ENCODE measurements around the gene GMPPB. TPM values are rescaled to one million over a fixed set of nuclear protein-coding genes. Genes with fewer than 3 reads are reported as not detected.
A peak's percentile ranks its signal among the peaks of the same experiment; 100 is the strongest.
"Not testable (repeated sequence)": the region's sequence is repeated elsewhere in the genome, so short reads cannot be mapped to it uniquely, and the experiment has no call there.

The GMPPB gene
- total RNA-seq, 1 experiment from 2014 or later = 38.8 TPM

DNA sequence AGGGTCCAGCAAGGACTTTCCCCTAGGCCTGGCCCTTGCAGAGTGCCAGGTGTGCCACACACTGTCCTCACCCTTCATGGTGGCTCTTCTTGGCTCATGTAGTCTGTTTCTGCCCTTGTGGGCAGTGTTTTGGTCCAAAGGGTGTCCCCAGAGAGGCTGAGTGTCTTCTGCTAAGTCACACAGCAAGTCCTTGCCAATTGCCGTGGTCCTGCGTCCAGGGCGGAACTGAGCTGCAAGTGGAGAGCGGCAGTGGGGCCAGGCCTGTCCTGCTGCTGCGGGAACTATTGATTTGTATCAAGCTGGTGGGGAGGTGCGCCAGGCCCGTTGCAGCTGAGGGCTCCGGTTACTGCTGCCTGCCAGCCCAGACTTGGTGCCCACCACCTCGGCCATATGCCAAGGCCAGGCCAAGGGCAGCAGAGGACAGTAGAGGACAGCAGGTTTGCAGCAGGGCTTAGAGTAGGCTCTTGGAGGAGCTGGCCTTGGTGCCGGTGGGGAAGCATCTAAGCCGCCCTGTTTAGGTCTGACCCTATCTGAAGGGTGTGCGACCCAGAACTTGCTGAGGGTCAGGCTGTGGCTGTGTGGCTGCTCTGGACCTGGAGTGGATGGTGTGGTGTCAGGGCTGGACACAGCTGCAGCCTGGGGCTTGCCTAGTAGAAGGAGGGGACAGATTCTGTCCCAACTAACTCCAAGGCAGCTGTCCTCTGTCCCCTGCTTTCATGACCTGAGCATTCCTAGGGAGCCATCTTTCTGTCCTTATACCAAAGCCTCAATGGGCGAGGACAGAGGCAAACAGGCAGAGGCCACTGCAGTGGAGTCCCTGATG, 8.8 kb downstream of the GMPPB start:
- no peak for DNase-seq (ENCODE audit: low read depth)

DNA sequence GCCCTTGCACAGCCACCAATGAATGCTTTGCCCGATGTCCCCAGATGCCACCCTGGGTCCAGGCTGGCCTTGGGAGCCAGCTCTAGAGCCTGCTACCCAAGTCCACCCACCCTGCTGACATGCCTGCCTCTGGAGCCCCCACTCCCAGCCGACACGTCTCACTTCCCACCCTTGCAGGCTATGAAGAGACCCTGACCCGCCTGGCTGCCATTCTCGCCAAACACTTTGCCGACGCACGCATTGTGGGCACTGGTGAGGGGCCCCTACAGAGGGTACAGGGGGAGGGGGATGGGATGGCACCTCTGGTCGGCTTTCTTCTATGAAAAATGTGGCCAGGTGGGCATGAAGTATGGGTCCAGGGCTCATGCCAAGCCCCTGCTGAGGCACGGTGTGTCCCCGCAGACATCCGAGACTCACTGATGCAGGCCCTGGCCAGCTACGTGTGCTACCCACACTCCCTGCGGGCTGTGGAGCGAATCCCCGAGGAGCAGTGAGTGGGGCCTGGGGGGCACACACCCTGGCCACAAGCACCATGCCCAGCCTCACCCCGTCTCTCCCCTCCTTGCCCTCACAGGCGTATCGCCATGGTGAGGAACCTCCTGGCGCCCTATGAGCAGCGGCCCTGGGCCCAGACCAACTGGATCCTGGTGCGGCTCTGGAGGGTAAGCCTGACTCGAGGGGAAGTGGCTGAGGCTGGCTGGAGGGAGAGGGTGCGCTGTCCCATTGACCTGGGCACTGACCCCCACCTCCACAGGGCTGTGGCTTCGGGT, 10.2 kb downstream of the GMPPB start:
- DNase-seq (ENCODE audit: low read depth) = no peak

DNA sequence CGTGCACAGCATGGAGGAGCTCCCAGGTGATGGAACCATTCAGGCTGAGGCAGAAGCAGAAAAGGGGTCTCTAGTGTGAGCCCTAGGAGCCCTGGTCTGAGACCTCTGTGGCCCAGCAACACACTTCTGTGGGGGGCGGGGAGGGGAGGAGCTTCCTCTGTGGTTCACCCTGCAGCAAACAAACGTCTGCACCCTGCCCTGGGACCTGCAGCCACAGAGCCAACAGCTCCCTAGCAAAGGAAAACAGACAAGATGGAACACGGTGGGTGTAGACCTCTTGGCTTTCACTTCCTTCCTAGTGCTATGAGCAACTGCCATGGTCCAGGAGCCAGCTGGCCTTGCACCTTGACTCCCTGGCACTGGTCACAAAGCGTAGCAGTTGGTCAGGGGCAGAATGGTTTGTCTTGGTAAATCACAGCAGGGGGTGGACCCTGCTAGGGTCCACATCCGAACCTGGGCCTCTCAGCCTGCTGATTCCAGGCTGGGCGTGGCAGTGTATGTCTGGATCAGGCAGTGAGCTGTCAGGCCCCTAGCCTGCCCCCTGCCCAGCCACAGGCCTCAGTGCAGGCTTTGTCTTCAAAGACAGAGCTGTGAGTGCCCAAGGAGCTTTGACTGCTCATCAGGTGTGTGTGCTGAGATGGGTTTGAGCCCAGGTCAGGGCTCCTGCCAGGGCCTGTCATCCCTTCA, 11.0 kb downstream of the GMPPB start:
- no peak for DNase-seq (ENCODE audit: low read depth)

DNA sequence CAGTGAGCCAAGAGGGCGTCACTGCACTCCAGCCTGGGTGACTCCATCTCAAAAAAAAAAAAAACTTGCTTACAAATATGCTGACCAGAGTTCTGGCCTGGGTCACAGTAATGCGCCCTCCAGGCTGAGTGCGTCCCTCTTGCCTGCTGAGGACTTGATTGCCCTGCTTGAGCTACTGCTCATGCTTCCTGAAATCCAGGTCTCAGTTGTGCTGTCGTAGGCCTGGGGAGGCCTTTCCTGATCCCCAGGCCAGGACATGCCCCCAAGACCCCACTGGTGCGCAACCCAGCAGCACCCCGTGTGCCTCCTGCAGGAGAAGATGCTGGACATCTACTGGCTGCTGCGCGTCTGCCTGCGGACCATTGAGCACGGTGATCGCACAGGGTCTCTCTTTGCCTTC, 11.6 kb downstream of the GMPPB start:
- DNase-seq (ENCODE audit: low read depth) = no peak

DNA sequence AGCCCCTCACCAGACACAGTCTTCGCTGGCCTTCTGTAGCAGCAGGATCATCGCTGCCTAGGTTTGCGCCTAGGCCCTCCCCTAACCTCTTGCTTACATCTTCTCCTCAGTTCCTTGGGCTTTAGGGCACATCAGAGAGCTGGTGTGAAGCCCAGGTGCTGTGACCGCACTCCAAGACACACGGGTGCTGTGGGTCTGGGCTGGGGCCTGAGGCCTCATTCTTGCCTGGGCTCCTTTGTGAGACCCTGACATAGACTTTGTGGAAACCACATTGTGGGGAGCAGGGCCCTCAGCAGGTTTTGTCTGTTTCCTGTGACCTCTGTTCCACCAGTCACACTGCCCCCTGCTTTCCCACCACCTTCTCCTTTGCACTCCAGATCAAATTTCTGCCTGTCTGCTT, 12.3 kb downstream of the GMPPB start:
- DNase-seq (ENCODE audit: low read depth) = no peak

DNA sequence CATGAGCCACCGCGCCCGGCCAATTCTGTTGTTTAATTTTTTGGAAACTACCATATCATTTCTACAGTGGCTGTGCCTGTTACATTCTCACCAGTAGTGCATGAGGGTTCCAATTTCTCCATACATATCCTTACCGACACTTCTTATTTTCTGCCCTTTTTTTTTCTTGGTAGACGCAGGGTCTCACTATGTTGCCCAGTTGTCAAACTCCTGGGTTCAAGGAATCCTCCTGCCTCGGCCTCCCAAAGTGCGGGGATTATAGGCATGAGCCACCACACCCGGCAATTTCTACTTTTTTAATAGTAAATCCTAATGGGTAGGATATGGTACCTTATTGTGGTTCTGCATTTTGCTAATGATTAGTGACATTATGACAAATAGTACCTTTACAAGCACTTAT, 13.9 kb downstream of the GMPPB start:
- DNase-seq (ENCODE audit: low read depth) = no peak

DNA sequence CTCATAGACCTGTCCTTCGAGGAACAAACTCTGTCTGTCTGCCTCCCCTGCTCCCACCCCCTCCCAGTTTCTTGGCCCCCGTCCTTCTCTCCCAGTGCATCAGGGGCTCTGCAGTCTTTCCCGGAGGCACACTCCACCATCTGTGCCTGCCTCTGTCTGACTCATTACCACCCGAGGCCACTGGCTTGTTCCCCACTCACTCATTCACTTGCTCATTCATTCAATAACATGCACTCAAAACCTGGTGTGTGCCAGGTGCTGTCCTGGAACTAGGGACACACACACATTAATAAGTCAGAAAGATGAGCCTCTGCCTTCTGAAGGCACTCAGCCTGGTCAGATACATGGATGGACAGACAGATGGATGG, 16.7 kb downstream of the GMPPB start:
- peak; percentile 30 for DNase-seq (ENCODE audit: low read depth)

DNA sequence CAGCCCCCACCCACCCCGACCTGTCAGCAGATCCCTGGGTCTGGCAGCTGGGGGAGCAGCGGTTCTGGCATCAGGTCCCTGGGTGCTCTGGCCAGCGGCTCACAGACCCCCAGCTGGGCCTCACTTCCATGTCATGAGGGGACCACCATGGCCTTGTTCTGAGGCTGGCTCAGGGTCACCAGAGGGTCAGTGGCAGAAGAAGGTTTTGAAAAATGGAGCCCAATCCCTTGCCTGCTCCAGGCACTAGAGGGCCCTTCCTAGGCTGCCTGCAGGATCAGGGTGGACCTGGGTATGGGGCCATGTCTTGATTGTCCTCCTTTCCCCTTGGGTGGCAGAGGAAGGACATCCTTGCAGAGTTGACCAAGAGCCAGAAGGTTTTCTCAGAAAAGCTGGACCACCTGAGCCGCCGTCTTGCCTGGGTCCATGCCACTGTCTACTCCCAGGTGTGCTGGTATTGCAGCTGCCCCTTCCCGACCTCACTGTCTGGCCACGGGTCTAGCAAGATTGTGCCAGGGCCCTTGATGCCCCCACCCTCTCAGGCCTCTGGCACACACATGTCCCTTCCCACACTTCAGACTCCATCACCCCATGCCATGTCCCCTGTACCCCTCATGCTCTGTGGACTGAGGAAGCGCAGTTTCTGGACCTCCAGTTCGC, 17.2 kb downstream of the GMPPB start:
- no peak for DNase-seq (ENCODE audit: low read depth)

DNA sequence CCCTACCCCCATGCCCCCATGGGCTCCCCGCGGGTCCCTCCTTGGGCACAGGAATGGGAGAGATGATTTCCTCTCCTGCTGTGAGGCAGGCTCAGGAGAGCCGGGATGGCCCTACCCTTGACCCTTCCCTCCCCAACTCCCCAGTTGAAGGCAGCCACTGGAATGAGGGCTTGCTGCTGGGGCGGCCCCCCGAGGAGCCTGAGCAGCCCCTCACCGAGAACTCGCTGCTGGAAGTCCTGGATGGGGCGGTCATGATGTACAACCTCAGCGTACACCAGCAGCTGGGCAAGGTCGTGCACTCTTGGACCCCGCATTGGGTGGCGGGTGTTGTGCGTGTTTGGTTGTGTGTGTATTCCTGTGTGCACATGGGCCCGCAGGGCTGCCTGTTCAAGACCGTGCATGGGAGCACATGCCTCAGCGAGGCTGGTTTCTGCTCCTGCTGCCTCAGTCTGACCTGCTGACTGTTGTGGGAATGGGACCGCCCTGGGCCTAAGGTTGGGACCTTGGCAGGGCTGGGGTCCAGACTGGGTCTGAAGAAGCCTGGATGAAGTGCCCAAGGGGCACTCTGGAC, 18.3 kb downstream of the GMPPB start:
- DNase-seq (ENCODE audit: low read depth) = no peak

DNA sequence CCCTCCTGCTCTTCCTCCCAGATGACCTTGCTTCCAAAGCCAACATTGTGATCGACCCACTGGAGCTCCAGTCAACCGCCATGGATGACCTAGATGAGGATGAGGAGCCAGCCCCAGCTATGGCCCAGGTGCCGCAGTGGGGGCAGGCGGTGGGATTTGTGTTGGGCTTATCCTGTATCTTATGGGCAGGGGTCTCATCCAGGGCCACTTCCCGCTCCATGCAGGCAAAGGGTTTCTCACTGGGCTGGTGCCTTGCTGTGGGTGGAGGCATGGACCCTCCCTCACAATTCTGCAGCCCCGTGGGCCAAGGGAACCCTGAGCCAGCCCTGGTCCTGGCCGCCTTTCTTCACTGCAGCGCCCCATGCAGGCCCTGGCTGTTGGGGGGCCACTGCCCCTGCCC, 19.1 kb downstream of the GMPPB start:
- DNase-seq (ENCODE audit: low read depth) = no peak

DNA sequence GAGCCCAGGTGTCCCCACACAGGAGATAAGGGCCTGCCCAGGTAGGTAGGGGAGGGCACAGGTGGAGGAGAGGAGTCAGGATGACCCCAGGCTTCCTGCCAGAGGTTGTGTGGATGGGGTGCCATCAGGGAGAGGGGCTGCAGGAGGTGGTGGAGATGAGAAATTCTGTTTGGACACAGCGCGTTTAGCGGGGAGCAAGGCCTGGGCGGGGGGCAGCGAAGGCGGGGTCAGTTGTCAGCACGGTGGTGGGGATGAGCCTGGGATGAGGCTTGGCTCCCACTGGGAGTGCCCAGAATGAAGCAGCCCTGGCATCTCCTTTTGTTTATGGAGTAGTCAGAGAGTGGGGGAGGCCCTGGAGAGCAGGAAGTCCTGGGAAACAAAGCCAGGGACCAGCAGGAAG, 19.8 kb downstream of the GMPPB start:
- no peak for DNase-seq (ENCODE audit: low read depth)

DNA sequence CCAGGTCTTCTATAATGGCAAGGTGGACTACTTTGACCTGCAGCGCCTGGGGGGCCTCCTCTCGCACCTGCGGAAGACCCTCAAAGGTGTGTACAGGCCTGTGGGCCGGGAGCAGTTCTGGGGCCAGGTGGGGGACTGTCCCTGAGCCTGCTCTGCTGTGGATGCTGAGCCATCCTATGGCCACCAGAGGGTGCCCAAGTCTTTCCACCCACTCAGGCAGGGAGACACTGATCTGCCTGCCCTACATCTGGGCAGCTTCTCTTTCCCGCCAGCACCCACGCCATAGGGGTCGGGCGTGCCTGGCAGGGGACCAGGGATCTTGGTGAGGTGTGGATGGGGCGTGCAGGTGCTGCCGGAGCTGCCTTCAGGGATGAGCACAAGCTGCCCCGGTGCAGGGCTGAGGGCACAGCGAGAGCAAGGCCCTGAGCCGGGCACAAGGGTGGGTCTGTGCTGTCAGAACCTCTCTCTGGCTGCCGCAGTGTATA, 20.3 kb downstream of the GMPPB start:
- peak; percentile 47 for DNase-seq (ENCODE audit: low read depth)

DNA sequence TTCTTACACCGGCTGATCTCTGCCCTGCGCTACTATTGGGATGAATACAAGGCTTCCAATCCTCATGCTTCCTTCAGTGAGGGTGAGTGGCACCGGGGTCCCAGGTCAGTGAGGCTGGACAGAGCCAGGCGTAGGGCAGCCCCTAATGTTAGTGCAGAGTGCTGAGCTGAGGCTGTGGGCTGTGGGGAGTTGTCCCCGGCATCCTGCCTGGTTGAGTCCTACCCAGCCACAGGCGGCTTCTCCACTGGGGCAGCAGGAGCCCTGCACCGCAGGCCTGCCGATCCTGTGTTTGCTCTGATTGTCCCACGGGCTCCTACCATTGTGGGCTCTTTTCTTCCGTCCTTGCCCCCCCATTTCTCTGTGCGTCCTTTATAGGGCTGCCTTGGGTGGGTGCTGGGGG, 21.1 kb downstream of the GMPPB start:
- no peak for DNase-seq (ENCODE audit: low read depth)

DNA sequence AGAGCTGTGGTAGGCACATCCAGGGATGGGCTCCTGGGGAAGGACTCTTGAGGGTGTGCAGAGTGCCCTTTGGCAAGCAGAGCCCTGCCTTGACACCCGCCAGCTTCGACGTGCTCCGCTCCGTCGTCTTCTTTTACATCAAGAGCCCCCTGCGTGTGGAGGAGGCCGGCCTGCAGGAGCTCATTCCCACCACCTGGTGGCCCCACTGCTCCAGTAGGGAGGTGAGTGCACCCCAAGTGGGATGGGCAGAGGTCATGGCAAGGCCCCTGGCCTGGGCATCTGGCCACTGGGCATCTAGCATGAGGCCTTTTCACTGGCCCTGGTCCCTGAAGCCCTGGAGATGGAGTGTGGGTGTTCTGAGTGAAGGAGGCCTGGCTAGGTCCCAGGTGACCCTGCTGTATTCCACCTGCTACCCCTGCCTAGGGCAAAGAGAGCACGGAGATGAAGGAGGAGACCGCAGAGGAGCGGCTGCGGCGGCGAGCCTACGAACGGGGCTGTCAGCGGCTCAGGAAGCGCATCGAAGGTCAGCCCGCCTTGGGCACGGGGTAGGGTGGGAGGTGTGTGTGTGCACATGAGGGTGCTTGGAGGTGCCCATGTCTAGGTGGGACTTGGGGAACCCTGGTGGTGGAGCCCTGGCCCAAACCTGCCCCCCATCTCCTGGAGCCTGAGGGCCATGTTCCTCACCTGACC, 22.2 kb downstream of the GMPPB start:
- DNase-seq (ENCODE audit: low read depth) = no peak

DNA sequence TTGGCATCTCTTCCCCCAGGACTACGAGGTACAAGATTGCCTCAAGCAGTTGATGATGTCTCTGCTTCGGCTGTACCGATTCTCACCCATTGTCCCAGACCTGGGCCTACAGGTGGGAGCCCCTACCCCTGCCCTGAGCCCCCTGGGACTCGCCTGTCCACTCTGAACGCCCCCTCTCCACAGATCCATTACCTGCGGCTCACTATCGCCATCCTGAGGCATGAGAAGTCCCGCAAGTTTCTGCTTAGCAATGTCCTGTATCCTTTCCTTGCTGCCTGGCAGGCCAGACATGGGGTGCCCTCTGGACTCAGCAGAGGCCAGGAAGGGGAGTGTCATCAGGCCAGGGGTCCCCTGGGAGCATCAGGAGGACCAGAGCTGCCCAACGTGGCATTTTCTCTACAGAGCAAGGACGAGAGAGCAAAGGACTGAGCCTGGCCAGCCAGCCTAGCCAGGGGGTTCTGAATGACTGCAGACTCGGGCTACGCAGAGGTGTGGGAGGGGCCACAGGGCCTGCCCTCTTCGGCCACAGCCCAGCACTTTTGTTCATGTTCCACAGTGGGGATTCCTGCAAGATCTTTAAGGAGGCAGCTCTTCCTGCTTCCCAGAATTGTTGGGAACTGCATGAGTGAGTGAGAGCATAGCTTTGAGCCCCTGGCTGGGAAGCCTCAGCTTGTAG, 23.2 kb downstream of the GMPPB start:
- no peak for DNase-seq (ENCODE audit: low read depth)

DNA sequence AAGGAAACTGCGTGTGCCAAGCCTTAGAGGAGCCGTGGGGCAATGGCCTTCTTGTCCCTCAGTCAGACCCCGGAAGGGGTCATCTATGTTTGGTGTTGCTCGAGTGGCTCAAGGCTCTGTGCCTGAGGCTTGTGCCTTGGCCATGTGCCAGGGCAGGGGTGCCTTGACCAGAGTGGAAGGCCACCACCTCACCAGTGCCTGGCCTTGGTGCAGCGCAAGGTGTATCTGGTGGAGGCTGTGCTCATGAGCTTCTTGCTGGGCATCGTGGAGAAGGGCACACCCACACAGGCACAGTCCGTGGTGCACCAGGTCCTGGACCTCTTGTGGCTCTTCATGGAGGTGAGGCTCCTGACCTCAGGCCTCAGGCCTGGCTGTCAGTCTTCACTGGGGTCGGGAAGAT, 23.7 kb downstream of the GMPPB start:
- DNase-seq (ENCODE audit: low read depth) = no peak

DNA sequence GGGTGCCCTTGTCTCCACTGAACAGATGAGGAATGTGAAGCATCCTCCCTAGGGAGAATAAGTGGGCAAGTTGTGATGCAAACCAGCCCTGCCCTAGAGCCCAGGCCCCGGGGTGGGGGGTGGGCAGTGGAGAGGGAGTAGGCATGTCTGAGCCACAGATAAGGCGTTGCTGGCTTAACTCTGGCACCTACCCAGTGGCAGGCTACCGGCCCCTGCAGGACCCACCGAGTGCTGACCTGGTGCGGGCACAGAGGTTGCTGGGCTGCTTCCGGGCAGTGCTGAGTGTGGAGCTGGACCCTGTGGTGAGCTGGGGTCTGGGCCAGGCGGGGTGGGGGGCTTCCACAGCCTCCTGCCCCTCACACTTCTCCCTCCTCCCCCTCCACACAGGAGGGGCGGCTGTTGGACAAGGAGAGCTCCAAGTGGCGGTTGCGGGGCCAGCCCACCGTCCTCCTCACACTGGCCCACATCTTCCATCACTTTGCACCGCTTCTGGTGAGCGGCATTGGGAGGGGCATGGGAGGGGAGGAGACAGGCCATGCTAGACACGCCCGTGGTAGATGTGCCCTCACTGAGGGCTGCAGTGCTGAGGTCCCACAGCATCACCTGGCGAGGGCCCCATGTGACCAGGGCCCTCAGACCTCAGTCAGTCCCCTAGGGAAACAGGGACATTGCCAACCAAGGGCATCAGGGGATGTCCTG, 24.3 kb downstream of the GMPPB start:
- DNase-seq (ENCODE audit: low read depth) = no peak

DNA sequence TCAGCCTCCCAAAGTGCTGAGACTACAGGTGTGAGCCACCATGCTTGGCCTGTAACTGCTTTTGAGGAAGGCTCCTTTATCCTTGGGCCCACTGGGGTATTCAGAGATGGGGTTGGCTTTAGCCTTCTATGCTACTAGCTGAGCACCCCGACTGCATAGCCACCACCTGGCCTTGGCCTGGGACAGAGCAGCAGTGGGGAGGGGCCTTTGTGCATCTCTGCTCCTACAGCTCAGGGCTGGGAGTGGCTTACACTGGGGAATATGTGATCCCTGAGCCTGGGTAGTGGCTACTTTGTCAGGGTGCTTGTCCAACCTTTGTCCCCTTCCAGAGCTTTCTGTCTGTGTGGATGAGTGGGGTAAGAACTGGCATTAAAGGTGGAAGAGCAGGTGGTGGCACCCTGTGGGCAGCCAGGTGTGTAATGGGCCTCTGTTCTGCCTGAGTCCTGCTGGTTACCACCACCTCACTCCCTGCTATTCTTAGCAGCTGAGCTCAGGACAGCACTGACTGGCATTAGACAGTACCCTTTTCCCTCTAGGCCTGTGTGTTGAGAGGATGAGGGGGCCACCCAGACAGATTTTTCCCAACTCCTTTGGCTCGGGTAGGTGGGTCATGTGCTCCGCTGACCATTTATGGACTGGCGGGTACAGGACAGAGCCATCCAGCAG, 28.3 kb downstream of the GMPPB start:
- DNase-seq (ENCODE audit: low read depth) = not testable (repeated sequence)

DNA sequence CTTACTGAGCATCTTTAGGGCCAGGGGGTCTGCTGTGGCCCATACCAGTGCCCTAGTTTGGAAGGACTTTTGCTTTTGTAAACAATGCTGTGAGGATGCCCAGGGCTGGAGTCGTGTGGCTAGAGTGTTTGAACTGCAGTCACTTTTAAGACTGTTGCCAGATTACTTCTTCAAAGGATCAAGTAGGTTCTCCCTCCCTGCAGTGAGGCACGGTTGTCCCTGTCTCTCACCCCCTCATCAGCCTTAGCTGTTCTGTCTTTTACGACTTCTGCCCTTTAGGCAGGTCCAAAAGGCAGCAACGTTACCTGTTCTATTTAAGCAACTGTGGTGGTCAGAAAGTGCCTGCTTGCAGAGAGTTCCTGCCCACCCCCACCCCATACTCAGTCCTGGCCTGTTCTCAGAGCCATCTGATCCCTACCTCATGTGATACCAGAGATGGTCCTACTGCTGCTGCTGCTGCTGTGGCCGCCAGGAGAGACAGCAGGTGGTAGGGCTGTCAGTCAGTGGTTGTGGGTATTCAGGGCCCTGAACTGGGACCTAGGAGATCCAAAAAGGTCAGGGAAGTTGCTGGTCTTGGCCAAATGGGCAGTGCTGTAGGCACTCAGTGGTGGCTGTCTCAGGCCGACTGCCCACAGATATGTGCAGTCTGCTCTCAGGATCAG, 29.2 kb downstream of the GMPPB start:
- DNase-seq (ENCODE audit: low read depth) = peak; percentile 37
